SK-N-DZ (cell line): Measurements from ENCODE around the gene AFF2.

ENCODE experiments used
- DNase-seq: peaks from one replicate; pipeline ENCODE4 v3.0.0-alpha.2; 2015; ENCODE audit warnings: low spot score

Gene AFF2

DNA sequence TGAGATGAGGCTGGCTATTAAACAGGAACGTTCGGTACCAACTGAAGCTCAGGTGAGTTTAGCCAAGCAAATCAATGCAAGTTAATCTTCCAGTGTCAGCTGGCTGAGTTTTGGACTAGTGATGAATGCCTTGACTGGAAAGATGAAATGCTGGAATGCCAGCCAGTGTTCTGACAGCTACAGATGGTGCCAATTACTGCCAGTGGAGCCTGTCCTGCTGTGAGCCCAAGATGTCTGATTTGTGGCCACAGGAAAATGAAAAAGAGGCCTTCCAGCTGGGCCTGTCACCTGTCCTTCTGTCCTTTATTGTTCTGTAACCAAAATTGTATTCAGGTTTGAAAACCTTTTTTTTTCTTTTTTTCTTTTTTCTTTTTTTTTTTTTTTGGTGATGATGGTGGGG lies 223.1 kb downstream of the AFF2 start:
- DNase-seq = no peak

DNA sequence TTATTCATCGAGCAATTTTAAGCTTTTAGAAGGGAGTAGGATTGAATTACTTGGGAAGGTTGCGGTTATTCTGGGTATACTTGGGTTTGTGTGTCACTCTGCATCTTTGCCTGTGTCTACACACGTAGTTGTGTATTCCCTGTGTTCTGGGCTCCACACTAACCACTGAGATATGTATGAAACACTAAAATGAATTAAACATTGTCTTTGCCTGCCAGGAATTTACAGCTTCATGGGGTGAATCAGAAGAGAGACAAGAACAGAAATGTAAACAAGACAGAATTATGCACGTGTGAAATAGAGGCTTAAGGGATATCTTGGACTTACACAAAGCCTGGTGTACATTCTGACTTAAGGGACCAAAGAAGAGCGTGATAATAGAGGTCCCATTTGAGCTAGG lies 228.5 kb downstream of the AFF2 start:
- DNase-seq = no peak

DNA sequence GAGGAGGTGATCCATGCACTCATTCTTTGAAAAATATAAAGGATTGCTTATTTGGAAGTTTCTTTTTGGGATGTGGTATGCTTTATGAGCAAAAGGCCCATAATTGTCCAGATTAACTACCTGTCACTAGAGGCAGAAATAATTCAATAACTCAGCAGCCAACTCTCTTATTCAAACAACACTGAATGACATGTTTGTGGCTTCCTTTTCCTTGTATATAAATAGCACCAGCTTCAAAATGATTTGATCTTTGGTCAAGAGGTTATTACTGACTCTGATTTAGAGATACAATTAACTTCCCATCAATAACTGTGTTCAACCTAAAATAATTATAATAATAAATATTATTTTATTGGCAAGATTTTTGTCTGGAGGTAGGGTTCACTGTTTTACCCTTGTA lies 232.3 kb downstream of the AFF2 start:
- DNase-seq = no peak

DNA sequence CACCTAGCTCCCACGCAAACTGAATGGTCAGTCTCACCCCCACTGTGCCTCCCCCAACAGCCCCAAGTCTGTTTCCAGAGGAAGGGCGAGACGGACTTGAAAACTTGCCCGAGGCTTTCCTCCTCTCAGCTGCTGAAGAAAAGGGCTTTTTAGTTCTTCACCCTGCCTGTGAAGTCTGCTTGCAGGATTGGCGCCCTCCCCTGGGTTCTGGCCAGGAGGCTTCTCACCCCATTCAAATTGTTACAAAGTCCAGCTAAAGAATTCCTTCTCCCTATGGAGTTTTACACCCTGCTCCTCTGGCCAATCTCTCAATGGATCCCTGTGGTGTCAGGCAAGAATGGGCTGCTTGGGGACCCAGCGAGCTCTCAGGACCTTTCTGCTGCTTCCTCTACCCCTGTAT lies 241.0 kb downstream of the AFF2 start:
- DNase-seq = no peak

DNA sequence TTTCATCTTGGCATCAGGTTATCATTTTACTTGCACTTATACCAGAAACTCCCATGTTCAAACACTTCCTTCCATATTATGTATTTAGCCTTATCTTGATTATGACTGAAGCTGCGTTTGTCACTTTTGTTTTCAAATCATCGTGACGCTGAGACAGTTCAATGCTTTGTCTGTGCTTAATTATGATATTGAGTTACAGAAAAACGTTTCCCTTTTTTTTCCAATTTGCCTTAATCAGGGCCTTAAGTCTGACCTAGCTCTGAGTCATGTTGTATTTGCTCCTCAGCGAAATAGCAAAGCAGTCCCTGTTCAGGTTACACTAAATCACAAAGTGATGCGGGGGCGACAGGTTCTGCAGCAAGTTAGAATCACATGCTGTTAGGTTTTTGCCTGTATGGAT lies 254.7 kb downstream of the AFF2 start:
- no peak for DNase-seq

GRCh38 chrX:148763896-148764295 lies 263.5 kb downstream of the AFF2 start:
- DNase-seq = no peak

DNA sequence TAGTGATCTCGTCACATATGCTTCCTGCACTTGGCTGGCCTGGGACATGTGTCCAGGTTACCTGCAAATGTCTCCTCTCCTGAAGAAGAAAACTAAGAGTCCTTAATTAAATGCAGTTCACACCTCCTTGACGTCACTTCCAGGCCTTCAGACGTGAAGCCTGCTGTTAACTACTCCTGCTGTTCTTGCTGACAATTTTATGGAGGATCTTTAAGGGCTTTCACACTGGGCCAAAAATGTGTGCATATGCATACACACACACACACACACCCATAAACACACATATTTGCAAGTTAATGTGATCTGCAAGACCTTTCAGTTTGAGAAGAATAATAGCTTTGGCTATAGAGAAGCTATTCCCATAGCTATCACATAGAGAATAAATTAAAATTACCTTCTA lies 267.9 kb downstream of the AFF2 start:
- no peak for DNase-seq

- peak; percentile 16 for DNase-seq
Measured at GRCh38 chrX:148771440-148771839, 271.0 kb downstream of the AFF2 start.

- DNase-seq = no peak
Measured at GRCh38 chrX:148774276-148774675, 273.9 kb downstream of the AFF2 start.

GRCh38 chrX:148784137-148784536 lies 283.7 kb downstream of the AFF2 start:
- no peak for DNase-seq

DNA sequence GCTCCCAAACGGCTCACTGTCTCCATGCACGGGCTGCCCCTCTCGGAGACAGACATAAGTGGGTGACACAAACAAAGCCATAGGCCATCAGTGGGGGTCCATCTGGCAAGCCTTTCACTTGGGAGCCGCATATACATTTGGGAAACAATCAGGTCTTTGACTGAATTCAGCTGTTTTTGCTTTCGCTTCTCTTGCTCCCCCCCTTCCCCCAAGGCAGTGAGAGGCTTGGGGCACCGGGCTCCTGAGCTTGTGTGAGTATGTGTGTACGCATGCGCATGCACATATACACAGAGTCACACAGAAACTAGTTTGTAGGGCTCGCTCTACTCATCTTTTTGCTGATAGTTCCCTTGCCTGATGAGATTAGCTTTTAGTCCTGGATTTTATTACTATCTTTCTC lies 284.4 kb downstream of the AFF2 start:
- no peak for DNase-seq

DNA sequence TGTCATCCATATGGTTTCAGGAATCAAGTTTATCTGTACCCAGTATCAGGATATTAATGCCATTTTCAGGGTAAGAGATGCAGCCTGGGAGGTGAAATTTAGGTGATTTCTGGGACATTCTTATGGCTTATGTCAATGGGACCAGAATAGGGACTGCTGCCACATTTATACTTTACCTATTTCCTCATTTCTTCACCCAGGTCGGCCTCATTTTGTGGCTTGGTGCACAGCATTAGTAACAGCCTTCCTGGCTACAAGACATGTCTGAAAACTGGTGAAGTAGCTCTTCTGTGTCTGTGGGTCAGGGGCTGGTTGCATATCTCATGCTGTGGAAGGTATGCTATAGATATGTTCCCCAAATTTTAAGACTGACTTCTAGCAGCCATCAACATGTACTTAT lies 284.8 kb downstream of the AFF2 start:
- no peak for DNase-seq

GRCh38 chrX:148788449-148788848 lies 288.0 kb downstream of the AFF2 start:
- no peak for DNase-seq

- DNase-seq = no peak
Measured at GRCh38 chrX:148794350-148794749, 293.9 kb downstream of the AFF2 start.

- no peak for DNase-seq
Measured at GRCh38 chrX:148804579-148805355, 304.4 kb downstream of the AFF2 start.

DNA sequence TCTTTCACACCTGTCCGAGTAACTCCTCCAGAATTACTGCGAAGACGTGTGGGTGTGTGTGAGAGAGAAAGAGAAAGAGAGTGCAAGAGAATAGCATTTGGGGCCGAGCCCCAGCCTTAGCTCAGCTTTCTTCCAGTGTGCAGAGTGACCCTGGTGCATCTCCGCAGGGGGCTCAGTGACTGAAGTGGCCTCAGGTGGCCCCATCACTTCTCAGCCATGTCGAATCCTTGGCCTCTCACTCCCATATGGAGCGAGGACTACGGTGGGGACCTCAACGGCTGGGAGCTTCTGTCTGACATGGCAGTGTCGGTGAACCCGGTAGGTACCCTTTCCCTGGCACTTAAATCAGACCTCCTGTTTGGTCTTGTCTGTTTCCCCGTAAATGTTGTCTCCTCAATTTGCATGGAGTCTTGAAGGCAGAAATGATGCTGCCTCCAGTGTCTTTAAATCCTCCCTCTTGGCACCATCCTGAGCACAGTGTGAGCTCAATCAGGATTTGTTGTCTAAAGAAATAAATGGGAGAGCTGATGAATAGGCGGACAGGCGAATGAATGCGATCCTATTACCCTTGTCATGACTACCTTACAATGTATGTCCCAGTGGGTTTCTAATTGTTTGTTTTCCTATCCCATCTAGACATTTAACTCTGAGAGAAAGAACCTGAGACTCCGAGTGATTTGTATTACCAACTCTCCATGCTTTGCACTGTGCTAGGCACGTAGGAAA lies 305.9 kb downstream of the AFF2 start:
- no peak for DNase-seq

- no peak for DNase-seq
Measured at GRCh38 chrX:148808833-148809232, 308.4 kb downstream of the AFF2 start.

GRCh38 chrX:148811236-148811635 lies 310.8 kb downstream of the AFF2 start:
- no peak for DNase-seq

GRCh38 chrX:148813422-148813821 lies 313.0 kb downstream of the AFF2 start:
- no peak for DNase-seq

DNA sequence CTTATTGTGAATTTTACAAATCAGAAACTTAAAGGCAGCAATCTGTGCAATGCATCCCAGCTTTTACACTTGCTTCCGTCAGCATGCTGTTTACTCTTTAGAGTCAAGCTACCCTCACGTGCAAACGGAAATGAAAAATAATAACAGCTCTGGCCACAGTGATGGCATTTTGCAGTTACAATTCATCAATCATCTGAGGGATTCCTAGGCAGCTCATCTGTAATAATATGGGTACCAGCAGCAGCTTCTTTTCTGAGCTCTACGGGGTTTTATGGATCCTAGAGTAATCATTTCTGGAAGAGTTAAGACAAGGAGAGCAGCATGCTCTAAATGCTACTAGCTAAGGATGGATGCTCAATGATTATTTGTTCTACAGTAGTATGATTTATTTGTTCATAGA lies 313.6 kb downstream of the AFF2 start:
- DNase-seq = no peak

- DNase-seq = no peak
Measured at GRCh38 chrX:148815218-148815961, 315.0 kb downstream of the AFF2 start.

GRCh38 chrX:148823986-148824385 lies 323.6 kb downstream of the AFF2 start:
- no peak for DNase-seq

DNA sequence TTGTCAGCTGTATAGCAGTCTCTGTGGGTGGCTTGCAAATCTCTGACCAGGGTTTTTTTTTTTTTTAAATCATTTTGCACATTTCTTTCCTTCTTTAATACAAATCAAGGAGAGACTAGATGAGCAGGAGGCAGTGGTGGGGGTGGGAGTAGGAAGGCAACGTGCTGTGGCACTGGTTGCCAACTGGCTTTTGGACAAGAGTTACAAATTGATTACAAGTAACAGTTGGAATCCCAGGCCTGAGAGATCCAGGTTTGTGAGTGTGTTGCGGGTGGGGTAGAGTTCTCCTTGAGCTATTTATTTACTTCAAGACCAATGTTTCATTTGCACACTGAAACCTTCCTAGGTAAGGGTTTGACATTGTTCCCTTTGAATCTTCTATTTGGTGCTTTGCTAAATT lies 325.3 kb downstream of the AFF2 start:
- DNase-seq = no peak
